Stimulated activated CD8-positive, alpha-beta memory T cell treated with anti-CD3 and anti-CD28 coated beads, Interleukin-12 subunit alpha, Interleukin-12 subunit beta, amount 100 ng/mL, for 24 hours (primary cell): Measurements from ENCODE around the gene CCDC6.
"Not testable (repeated sequence)": the region's sequence is repeated elsewhere in the genome, so short reads cannot be mapped to it uniquely, and the experiment has no call there.

ENCODE experiments used
- DNase-seq: peaks from one replicate; pipeline ENCODE4 v3.0.0-alpha.2; 2020; ENCODE audit errors: extremely low read depth

The CCDC6 gene

DNA sequence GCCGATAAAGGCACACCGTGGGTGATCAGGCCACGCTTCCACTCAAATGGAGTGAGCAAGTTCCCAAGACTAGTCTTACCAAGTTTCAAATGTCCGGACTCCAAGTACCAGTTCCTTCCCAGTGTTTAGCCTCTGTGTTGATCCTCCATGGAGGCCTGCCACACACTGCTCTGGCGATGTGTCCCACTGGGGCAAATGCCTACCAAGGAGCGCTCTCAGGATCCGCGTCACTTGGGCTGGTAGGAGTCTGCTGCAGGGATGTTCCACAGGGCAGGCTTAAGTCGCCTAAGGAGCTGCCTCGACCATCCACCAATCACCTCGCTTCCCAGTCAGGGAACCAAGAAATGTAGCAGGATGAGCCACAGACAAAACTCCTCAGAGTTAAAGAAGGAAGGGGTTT, 135.7 kb downstream of the CCDC6 start:
- DNase-seq, result no peak

DNA sequence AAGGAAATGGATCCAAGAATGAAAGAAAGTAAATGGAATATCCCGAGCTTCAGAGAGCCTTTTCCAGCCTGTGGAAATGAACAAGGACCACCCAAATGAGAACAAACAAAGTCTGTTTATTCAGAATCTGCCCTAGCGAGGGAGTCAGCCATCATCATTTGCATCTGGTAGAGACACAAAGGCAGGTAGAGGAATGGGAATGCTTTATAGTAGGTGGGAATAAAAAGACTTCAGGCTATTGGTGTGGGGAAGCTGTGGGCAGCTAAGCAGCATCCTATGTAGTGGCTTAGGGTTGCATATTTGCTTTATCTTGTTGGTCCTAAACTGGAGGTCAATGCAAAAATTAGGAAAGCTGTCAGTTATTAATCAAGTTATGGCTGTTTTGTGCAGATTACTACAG, 143.9 kb downstream of the CCDC6 start:
- no peak for DNase-seq

DNA sequence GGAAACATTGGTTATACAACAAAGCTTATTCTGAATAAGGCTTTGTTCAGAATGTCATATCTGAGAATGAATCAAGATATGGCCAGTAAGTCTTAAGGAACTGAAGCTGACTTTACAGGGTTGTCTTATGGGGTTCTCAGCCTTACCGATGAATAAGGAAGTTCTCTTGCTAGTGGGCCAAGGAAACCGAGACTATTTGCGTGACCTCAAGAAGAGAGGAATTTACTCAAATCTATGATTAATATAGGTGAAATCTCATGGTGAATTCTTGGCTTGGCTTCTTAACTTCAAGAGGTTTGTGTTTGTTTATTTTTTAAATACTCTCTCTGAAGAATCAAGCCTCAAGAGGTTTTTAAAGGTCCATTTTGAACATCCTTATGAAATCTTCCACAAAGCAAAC, 148.4 kb downstream of the CCDC6 start:
- DNase-seq, result no peak

DNA sequence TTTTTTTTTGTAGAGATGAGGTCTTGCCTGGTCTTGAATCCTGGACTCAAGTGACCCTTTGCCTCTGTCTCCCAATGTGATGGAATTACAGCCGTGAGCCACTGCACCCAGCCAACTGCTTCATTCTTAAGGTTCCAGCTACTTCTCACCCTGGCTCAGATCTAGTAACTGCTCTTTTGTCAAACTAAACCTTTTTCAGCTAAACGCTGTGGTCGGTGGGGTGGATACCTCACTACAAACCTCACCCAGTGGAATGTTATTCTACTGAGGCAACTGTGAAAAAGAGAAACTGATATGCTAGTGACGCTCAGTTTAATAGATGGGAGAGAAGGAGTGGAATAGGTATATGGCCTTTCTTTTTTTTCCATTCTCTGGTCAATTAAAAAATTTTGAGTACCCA, 151.4 kb downstream of the CCDC6 start:
- no peak for DNase-seq

DNA sequence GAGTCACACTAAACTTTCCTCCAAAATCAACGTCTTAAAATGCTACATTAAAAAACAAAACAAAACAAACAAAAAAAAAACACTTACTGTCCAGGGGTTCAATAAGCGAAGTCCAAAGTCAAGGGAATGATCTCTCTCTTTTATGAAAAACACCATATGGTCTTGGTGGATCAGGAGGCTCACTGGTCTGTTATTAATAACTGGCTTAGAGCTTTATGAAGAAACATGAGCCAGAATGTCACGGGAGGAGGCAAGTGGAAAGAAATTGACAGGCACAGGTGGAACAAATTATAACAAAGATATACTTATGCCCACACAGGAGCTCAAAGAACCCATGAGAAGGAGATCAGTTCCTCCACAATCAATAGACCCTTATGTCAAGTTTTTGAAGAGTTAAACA, 153.1 kb downstream of the CCDC6 start, which contains the start of gene MRLN:
TSS of gene MRLN (minus strand) at position 189 of the 400 bp plus-strand sequence.
- DNase-seq, result no peak

DNA sequence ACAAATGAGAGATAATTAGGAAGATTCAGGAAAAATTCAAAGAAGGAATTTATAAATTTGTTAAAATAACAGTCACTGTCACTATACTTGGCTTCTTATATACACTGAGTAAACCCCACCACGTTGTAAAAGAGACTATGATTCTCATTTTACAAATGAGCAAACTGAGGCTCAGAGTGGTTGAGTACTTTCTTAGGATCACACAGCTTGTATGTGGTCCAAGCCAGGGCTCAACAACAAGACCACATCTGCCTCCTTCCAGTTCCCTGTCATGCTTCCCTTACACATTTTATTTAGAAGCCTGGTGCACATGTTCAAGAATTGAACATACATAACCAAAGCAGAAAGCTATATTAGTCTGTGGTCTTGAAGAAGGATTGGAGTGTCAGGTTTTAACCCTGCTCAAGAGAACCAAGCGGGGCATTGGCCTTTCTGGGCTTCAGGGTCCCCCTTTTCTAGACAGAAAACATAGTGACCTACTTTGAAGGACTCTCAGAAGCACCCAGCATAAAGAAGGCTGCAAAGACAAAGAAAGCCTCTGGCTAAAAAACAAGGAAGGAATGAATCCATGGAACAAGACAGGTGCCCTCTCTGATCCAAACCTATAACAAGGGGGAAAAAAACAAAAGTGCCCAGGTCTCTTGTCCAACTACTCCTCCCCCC, 153.9 kb downstream of the CCDC6 start:
- no peak for DNase-seq

DNA sequence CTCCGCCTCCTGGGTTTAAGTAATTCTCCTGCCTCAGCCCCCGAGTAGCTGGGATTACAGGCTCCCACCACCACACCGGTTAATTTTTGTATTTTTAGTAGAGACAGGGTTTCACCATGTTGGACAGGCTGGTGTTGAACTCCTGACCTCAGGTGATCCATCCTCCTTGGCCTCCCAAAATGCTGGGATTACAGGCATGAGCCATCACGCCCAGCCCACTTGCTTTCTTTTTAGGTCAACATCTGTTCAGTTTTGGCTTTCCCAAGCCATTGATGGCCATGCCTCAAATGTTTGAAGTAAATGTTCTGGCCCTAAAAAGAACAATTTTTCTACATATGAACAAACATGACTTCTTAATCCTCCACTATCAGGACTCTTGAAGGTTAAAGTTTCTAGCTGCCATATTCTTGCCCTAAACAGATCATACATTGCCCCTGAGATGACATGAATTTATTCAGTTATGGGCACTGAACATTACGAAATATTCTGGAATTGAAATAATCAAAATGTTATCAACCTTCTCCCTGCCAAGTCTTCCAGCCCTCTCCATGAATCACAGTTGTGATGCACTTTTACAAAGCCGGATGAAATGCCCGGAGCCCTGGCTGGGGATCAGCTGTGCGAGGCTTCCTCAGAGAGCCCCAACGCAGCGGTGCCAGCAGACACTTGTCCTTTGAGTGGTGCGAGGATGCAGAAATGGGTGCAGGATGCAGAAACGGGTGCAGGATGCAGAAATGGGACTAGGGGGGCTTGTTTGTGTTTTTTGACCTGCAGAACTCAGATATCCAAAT, 156.0 kb downstream of the CCDC6 start:
- no peak for DNase-seq

DNA sequence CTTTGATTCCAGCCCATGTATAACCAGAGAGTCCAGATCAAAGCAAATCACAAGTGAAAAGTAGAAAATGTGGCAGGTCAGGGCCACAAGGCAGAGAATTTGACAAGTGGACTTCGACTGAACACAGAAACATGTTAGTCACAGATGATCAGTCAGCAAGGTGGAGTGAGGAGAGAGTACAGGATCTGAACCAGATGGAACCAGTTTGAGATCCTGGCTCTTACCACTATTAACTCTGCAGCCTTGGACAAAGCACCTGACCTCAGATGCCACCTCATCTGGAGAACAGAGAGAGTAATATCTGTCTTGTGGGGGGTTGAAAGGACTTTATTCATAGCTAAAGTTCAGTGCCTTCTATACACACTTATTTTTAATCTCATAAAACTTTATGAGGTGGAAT, 157.5 kb downstream of the CCDC6 start:
- DNase-seq, result no peak

DNA sequence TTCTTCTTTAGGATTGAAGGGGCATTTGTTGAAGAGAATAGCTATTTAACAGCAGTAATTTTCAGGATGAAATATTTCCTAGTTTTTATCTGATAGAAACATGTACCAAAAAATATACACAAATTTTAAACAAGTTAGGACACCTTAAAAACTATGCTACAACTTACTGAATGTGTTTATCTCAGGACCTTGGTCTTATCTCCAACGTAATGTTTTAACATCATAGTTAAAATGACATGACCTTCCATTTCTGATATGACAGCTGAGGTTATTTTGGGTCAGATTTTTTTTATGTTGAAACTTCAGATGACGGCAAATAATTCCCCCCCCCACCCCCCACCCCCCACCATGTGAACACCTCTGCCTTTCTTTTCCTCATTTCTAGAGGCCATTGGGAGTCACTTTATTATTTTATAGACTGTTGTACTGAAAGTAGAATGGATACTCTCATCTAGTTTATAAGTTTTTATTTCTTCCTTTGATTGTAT, 161.1 kb downstream of the CCDC6 start:
- DNase-seq, result no peak

DNA sequence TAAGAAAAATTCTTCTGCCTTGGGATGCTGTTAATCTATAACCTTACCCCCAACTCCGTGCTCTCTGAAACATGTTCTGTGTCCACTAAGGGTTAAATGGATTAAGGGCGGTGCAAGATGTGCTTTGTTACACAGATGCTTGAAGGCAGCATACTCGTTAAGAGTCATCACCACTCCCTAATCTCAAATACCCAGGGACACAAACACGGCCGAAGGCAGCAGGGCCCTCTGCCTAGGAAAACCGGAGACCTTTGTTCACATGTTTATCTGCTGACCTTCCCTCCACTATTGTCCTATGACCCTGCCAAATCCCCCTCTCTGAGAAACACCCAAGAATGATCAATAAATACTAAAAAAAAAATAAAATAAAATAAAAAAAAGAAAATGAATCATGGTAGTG, 161.6 kb downstream of the CCDC6 start:
- DNase-seq, result not testable (repeated sequence)

DNA sequence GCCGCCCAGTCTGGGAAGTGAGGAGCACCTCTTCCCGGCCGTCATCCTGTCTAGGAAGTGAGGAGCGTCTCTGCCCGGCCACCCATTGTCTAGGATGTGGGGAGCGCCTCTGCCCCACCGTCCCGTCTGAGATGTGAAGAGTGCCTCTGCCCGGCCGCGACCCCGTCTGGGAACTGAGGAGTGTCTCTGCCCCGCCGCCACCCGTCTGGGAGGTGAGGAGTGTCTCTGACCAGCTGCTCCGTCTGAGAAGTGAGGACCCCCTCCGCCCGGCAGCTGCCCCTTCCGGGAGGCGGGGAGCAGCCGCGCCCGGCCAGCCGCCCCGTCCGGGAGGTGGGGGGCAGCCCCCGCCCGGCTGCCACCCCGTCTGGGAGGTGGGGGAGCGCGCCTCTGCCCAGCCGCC, 162.2 kb downstream of the CCDC6 start:
- DNase-seq, result not testable (repeated sequence)

DNA sequence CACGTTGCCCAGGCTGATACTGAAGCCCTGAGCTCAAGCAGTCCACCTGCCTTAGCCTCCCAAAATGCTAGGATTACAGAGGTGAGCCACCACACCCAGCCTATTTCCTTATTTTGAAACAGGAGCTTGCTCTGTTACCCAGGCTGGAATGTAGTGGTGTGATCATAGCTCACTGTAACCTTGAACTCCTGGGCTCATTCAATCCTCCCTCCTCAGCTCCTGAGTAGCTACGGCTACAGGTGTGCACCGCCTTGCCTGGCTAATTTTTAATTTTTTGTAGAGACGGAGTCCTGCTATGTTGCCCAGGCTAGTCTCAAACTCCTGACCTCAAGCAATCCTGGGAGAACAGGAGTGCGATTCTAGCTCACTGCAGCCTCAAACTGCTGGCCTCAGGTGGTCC, 164.8 kb downstream of the CCDC6 start:
- no peak for DNase-seq

DNA sequence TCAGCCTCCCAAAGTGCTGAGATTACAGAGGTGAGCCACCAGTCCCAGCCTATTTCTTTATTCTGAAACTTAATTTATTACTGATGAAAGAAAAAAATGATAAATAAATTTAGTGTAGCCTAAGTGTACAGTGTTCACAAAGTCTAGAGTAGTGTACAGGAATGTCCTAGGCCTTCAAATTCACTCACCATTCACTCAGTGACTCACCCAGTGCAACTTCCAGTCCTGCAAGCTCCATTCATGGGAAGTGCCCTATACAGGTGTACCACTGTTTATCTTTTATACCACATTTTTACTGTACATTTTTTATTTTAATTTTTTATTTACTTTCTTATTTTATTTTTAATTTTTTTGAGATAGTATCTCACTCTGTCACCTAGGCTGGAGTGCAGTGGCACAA, 165.3 kb downstream of the CCDC6 start:
- no peak for DNase-seq
